GM12878 (cell line): Measurements from ENCODE around the gene WEE2. TPM values are rescaled to one million over a fixed set of nuclear protein-coding genes. Genes with fewer than 3 reads are reported as not detected.
"Not testable (repeated sequence)": the region's sequence is repeated elsewhere in the genome, so short reads cannot be mapped to it uniquely, and the experiment has no call there.

Experiments
- ATAC-seq: fragments of 200-7000 bp; cut with Tn5 transposase; 3 replicates; pipeline ENCODE4 v1.9.1; 2020; ENCODE audit warnings: mild to moderate bottlenecking, moderate library complexity
- BruUV-seq: library from RNA; stranded (reverse); fragments of 400-500 nt; replicated peaks from 2 replicates; lab custom pipeline; 2021; lab: Mats Ljungman, UMichigan
- CTCF ChIA-PET: fragments of 300-600 bp; sonication (Branson Sonifier 250); formaldehyde crosslinking; extraction: SDS; loops from one replicate; lab custom pipeline; 2021; ENCODE audit warnings: inconsistent platforms; lab: Yijun Ruan, JAX
- POLR2A ChIA-PET: fragments of 350-600 bp; formaldehyde crosslinking; extraction: SDS; loops from one replicate; lab custom pipeline; 2021; ENCODE audit warnings: inconsistent platforms; lab: Charles Lee
- RAD21 ChIA-PET: fragments of 300-600 bp; sonication (Branson Sonifier 250); formaldehyde crosslinking; loops from one replicate; lab custom pipeline; 2023; ENCODE audit warnings: antibody characterized with exemption; ENCODE audit not compliant: unreplicated experiment; lab: Charles Lee
- SMC1A ChIA-PET: fragments of 300-600 bp; sonication (Branson Sonifier 250); formaldehyde crosslinking; loops from one replicate; lab custom pipeline; 2023; ENCODE audit not compliant: unreplicated experiment, uncharacterized antibody; lab: Charles Lee
- DNase-seq: peaks from one replicate; pipeline ENCODE4 v3.0.0-alpha.2; 2011; ENCODE audit warnings: low read depth, low spot score
- FAIRE-seq: peaks from 3 replicates; lab custom pipeline; 2011; peaks lifted over from hg19 to GRCh38; lab: Jason Lieb, UNC
- H2AFZ ChIP-seq: 2 replicates; pipeline ENCODE4 v1.6.0; 2011; ENCODE audit warnings: low read depth, low read length, control low read depth; ENCODE audit not compliant: control insufficient read depth
- H3K27ac ChIP-seq: 2 replicates; pipeline ENCODE4 v1.5.1; 2011; ENCODE audit warnings: control low read depth; ENCODE audit not compliant: control insufficient read depth, insufficient read depth
- H3K27me3 ChIP-seq, 2 experiments: replicated peaks in 1 of 2; 2 replicates each; pipeline versions ENCODE4 v1.6.0 to v1.6.1; 2011; ENCODE audit warnings: low read length in 1 of 2; ENCODE audit not compliant: control insufficient read depth in 2 of 2, insufficient read depth in 2 of 2
- H3K36me3 ChIP-seq, 2 experiments: 2 replicates each; pipeline ENCODE4 v1.5.1; 2011; ENCODE audit warnings: low read length in 1 of 2; ENCODE audit not compliant: control insufficient read depth in 2 of 2, insufficient read depth in 2 of 2
- H3K4me1 ChIP-seq: 2 replicates; pipeline ENCODE4 v1.6.1; 2011; ENCODE audit warnings: mild to moderate bottlenecking, low read length, moderate library complexity, mixed read lengths; ENCODE audit not compliant: control insufficient read depth, insufficient read depth
- H3K4me2 ChIP-seq: 2 replicates; pipeline ENCODE4 v1.6.0; 2011; ENCODE audit warnings: control low read depth; ENCODE audit not compliant: control insufficient read depth, insufficient read depth
- H3K4me3 ChIP-seq: fragments of 200-600 bp; sonication (generic); 2 replicates; pipeline ENCODE4 v1.5.1; 2016
- H3K79me2 ChIP-seq: 2 replicates; pipeline ENCODE4 v1.6.0; 2011; ENCODE audit warnings: low read length; ENCODE audit not compliant: control insufficient read depth, insufficient read depth
- H3K9ac ChIP-seq: 2 replicates; pipeline ENCODE4 v1.8.0; 2011; ENCODE audit warnings: low read length, control low read depth, mixed read lengths; ENCODE audit not compliant: control insufficient read depth, insufficient read depth
- H3K9me3 ChIP-seq: replicated peaks from 3 replicates; pipeline ENCODE4 v1.5.1; 2011; ENCODE audit warnings: mild to moderate bottlenecking, low read length; ENCODE audit not compliant: control insufficient read depth, insufficient read depth
- H4K20me1 ChIP-seq: 2 replicates; pipeline ENCODE4 v1.6.0; 2011; ENCODE audit not compliant: control insufficient read depth, insufficient read depth
- ETV6 ChIP-seq, 2 experiments: fragments of 450-650 bp in 1 of 2; IDR thresholded peaks in 1 of 2; conservative IDR thresholded peaks in 1 of 2; 2 replicates each; pipeline ENCODE4 v1.6.1; 2014; ENCODE audit warnings: antibody characterized with exemption in 1 of 2, borderline replicate concordance in 1 of 2, low read depth in 1 of 2, mild to moderate bottlenecking in 1 of 2, moderate library complexity in 1 of 2
- NFYB ChIP-seq: IDR thresholded peaks from 2 replicates; pipeline ENCODE4 v1.6.1; 2011; ENCODE audit warnings: low read depth, mild to moderate bottlenecking, low read length, improper control_type of control experiment, moderate library complexity; ENCODE audit not compliant: insufficient read depth
- PAX5 ChIP-seq: IDR thresholded peaks from 2 replicates; pipeline ENCODE4 v1.6.1; 2011; ENCODE audit warnings: low read depth, low read length, borderline replicate concordance
- RAD51 ChIP-seq: fragments of 450-650 bp; IDR thresholded peaks from 2 replicates; pipeline ENCODE4 v1.6.1; 2016; ENCODE audit warnings: moderate library complexity, mild to moderate bottlenecking, inconsistent platforms
- ZNF24 ChIP-seq: fragments of 450-650 bp; IDR thresholded peaks from 2 replicates; pipeline ENCODE4 v1.6.1; 2017; ENCODE audit warnings: antibody characterized with exemption, mild to moderate bottlenecking
- WGBS: methylation state at CpG from one replicate; pipeline ENCODE4 v1.1.6; 2016; ENCODE audit warnings: low lambda C conversion rate; ENCODE audit not compliant: insufficient replicate concordance, insufficient coverage; ENCODE audit errors: missing lambda C conversion rate; 5-methylcytosine and 5-hydroxymethylcytosine counted together
- in situ Hi-C: fragments of 300-500 bp; cut with MboI; formaldehyde crosslinking; loops from 9 replicates; pipeline ENCODE4 v1.14.3; 2018; ENCODE audit warnings: mixed read lengths
- intact Hi-C: fragments of 100-400 bp; cut with micrococcal nuclease; formaldehyde crosslinking; loops from one replicate; pipeline ENCODE4 v1.14.2; 2022; ENCODE audit not compliant: unreplicated experiment
- polyA plus RNA-seq, 11 experiments: library from polyadenylated mRNA; depleted of rRNA in 4 of 11; unstranded in 6 of 11; stranded (reverse) in 5 of 11; fragments of >200 nt; fragmentation: Nextera tagmentation in 4 of 11; fragmentation: Illumina TruSeq in 1 of 11; extraction: Ambion mirVana in 4 of 11; extraction: Trizol in 1 of 11; gene quantifications; 1 replicate in 1 of 11; 2 replicates in 10 of 11; pipeline versions ENCODE4 v1.2.1 to v1.2.3, GENCODE V29; 2011 to 2016; ENCODE audit warnings: inconsistent platforms in 2 of 11, missing spikeins in 2 of 11, low read depth in 1 of 11
- total RNA-seq, 4 experiments: library from RNA; depleted of rRNA in 3 of 4; stranded (reverse); fragments of >200 nt in 3 of 4; fragmentation: Illumina TruSeq in 1 of 4; extraction: Trizol in 1 of 4; gene quantifications; 2 replicates each; pipeline versions ENCODE4 v1.2.1 to v1.2.3, GENCODE V29; 2013 to 2021

Gene WEE2
- total and polyA plus RNA-seq, 10 of the 15 experiments (the other 5 are each of a cell fraction or from before 2014, with no cell fraction given) = 0.02 to 0.03 (median 0.03) TPM; not detected in 7

DNA sequence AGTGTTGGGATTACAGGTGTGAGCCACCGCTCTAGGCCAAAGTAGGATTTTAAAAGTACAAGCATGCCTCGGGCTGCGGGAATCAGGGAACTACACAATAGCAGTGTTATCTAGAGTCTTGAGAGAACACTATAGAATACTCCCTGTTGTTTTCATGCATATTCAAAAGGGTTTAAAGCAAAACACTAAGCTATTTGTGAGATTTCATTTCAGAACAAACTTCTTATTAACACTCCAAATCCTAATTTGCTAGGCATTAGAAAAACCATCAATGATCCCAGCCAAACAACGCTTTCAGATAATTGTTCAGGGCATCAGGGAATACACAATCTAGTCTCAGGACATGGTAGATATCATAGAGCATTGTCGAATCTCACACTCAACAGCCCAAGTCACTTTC, 20.1 kb upstream of the WEE2 start:
- Histone ChIP-seq H3K79me2 (peaks cover 5% of the 10 kb centered on the region), H3K4me3 (no peak overlapping the region), H3K27me3 (no peaks in the 10 kb centered on the region), H4K20me1 (no peaks in the 10 kb centered on the region), H3K9me3 (no peaks in the 10 kb centered on the region), H2AFZ (no peak overlapping the region), H3K36me3 (peaks cover 7 to 11% of the 10 kb centered on the region in 2 experiments; a peak in 3 of 4 replicates), H3K4me1 (no peaks in the 10 kb centered on the region), H3K9ac (no peak overlapping the region), H3K27ac (no peak overlapping the region), H3K4me2 (no peak overlapping the region)
- FAIRE-seq (no peak), ATAC-seq (no peak), DNase-seq (no peak)
- ChIA-PET CTCF (interaction anchor here (0.7 to 1.5 kb wide), 4 partner anchors 13 to 50 kb away, joined by 3 to 5 read pairs (median 3); partner anchors contain the start of gene SSBP1), RAD21 (interaction anchor here (0.7 to 1.5 kb wide), 2 partner anchors 20 to 58 kb away, joined by 3 to 4 read pairs; partner anchors contain the start of gene WEE2), POLR2A (no interaction called here), SMC1A (no interaction called here)
- in situ Hi-C loops (no loop called here), intact Hi-C loops (no loop called here)
- no TSS peak for BruUV-seq
- WGBS = 100% methylated on average over 5 of the region's 5 CpGs
- TF ChIP-seq ETV6 (conservative IDR thresholded peaks at IDR 0.05 in 1 of 2, IDR thresholded peaks at IDR 0.05 in 1 of 2; ENCODE audit: borderline replicate concordance in 1 of 2, low read depth in 1 of 2) (no peak), RAD51 (no peak), ZNF24 (no peak), NFYB (no peak), PAX5 (no peak)

- H4K20me1 ChIP-seq, in situ Hi-C loops, H3K27ac ChIP-seq, ATAC-seq, DNase-seq, H2AFZ ChIP-seq, H3K4me1 ChIP-seq, H3K9me3 ChIP-seq, H3K4me3 ChIP-seq, H3K27me3 ChIP-seq, H3K36me3 ChIP-seq, intact Hi-C loops, H3K9ac ChIP-seq, BruUV-seq, FAIRE-seq, H3K4me2 ChIP-seq: not testable (repeated sequence)
- 98% methylated on average over 3 of the region's 3 CpGs for WGBS
- ChIA-PET RAD21 (interaction anchor here (0.9 kb wide), 1 partner anchor 14 kb away, joined by 3 read pairs; no protein-coding TSS in a partner anchor), POLR2A (interaction anchor here (1.2 kb wide), 1 partner anchor 9 kb away, joined by 3 read pairs; no protein-coding TSS in a partner anchor), SMC1A (interaction anchor here (0.6 to 1.0 kb wide), 4 partner anchors 10 to 39 kb away, joined by 3 read pairs; no protein-coding TSS in a partner anchor), CTCF (interaction anchor here (0.5 to 1.6 kb wide), 7 partner anchors 9 to 161 kb away, joined by 3 to 4 read pairs (median 3); partner anchors contain the start of genes DENND11 and SSBP1)
- H3K79me2 ChIP-seq = peaks cover 13% of the 10 kb centered on the region
Measured at GRCh38 chr7:141689072-141689825, 18.9 kb upstream of the WEE2 start.
